Esophagus squamous epithelium (tissue), 4 donors: ENCODE results near the gene SEC24C.
"Not testable (repeated sequence)": the region's sequence is repeated elsewhere in the genome, so short reads cannot be mapped to it uniquely, and the experiment has no call there.

ENCODE experiments used
- CTCF ChIP-seq, 6 experiments: fragments of 450-650 bp in 4 of 6; fragments of 200-600 bp in 2 of 6; sonication (generic) in 2 of 6; IDR thresholded peaks; one replicate each; pipeline ENCODE4 v1.5.1; 2016 to 2019; ENCODE audit warnings: antibody characterized with exemption in 6 of 6, mild to moderate bottlenecking in 4 of 6, moderate library complexity in 4 of 6
- POLR2A ChIP-seq, 4 donors: fragments of 450-650 bp; IDR thresholded peaks; one replicate each; pipeline ENCODE4 v1.6.1; 2017; ENCODE audit warnings: antibody characterized with exemption in 4 of 4, mild to moderate bottlenecking in 4 of 4, moderate library complexity in 3 of 4

DNA sequence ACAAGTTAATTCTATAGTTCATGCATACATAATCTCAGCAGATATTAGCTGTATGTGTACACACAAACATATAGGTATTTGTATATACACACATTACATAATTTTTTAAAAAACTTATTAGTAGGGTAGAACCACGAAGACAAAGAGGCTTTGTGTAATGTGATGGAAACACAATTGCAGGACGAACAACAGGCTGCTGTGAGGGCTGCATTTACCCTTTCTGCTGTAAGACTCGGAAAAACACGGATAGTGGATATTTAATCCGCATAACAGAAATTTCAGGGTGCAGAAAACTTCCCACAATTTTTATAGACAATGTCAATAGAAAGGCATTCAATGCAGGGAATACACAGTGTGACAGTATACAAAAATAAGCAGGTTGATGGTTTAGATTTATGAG is 32.5 kb upstream of the SEC24C start:
- not testable (repeated sequence) for TF ChIP-seq CTCF, POLR2A (IDR thresholded peaks at IDR 0.05)
